Thoracic aorta (tissue), 2 donors: ENCODE data around the gene CNIH2. TPM values are rescaled to one million over a fixed set of nuclear protein-coding genes. Genes with fewer than 3 reads are reported as not detected.

Source experiments
- ATAC-seq: fragments of 150-250 bp; one replicate; pipeline ENCODE4 v1.8.0; 2017; ENCODE audit warnings: low read depth; ENCODE audit not compliant: insufficient number of reproducible peaks, low FRiP score
- DNase-seq: peaks from one replicate; pipeline ENCODE4 v3.0.0-alpha.2; 2020; ENCODE audit warnings: low spot score
- H3K27ac ChIP-seq, 2 donors: fragments of 200-600 bp; sonication (generic); 1 replicate in 1 of 2; 2 replicates in 1 of 2; pipeline ENCODE4 v1.5.1; 2016; ENCODE audit warnings: mild to moderate bottlenecking in 2 of 2, moderate library complexity in 2 of 2
- H3K27me3 ChIP-seq: fragments of 200-600 bp; sonication (generic); replicated peaks from 2 replicates; pipeline ENCODE4 v1.6.0; 2016; ENCODE audit warnings: mild to moderate bottlenecking; ENCODE audit not compliant: insufficient read depth
- H3K36me3 ChIP-seq: fragments of 200-600 bp; sonication (generic); one replicate; pipeline ENCODE4 v1.5.1; 2016
- H3K4me1 ChIP-seq, 2 donors: fragments of 200-600 bp; sonication (generic); 1 replicate in 1 of 2; 2 replicates in 1 of 2; pipeline versions ENCODE4 v1.5.1 to v1.6.0; 2016; ENCODE audit warnings: low read depth in 2 of 2, mild to moderate bottlenecking in 1 of 2; ENCODE audit not compliant: control insufficient read depth in 1 of 2
- H3K4me3 ChIP-seq: fragments of 200-600 bp; sonication (generic); 2 replicates; pipeline ENCODE4 v1.5.1; 2016; ENCODE audit warnings: mild to moderate bottlenecking
- H3K9me3 ChIP-seq: fragments of 200-600 bp; sonication (generic); 2 replicates; pipeline ENCODE4 v1.5.1; 2016
- CTCF ChIP-seq: fragments of 200-600 bp; sonication (generic); IDR thresholded peaks from one replicate; pipeline ENCODE4 v1.5.1; 2019; ENCODE audit warnings: antibody characterized with exemption
- total RNA-seq, 2 donors: library from RNA; depleted of rRNA; stranded (reverse); fragments of >200 nt; gene quantifications; one replicate each; pipeline versions ENCODE4 v1.1.0 to v1.2.3, GENCODE V29; 2016

Gene CNIH2
- total RNA-seq, 2 donors from 2014 or later, result not detected

- no peak overlapping the region for H3K4me3 ChIP-seq
These were observed 54.6 kb downstream of the CNIH2 start for GRCh38 chr11:66332371-66333219.

GRCh38 chr11:66333220-66333877 lies 55.4 kb downstream of the CNIH2 start:
- Histone ChIP-seq H3K27me3 (no peaks in the 10 kb centered on the region), H3K9me3 (no peaks in the 10 kb centered on the region), H3K4me3 (no peak overlapping the region), H3K36me3 (peaks cover under 1% of the 10 kb centered on the region), H3K27ac (no peak overlapping the region), H3K4me1 (peaks cover 13 to 27% of the 10 kb centered on the region in 2 donors)
- ATAC-seq (no peak), DNase-seq (no peak)
- no peak for TF ChIP-seq CTCF

More at GRCh38 chr11:66332371-66333219, 54.6 kb downstream of the CNIH2 start:
- ATAC-seq, result no peak
- no peak for DNase-seq
- H3K27me3 ChIP-seq, result no peaks in the 10 kb centered on the region
- H3K4me1 ChIP-seq, result peaks cover 13 to 28% of the 10 kb centered on the region in 2 donors
- no peaks in the 10 kb centered on the region for H3K9me3 ChIP-seq
- no peak for TF ChIP-seq CTCF
- H3K36me3 ChIP-seq, result no peaks in the 10 kb centered on the region
- H3K27ac ChIP-seq, result no peak overlapping the region

Other genes with a start within 250 kb of the CNIH2 start
- 1 to 10 TPM in 1 of 2 donors, not detected in 1; 1.1 TPM for gene GAL3ST3, start 229.0 kb upstream of the CNIH2 start, total RNA-seq
- 100 to 1,000 TPM; 142 TPM for gene SF3B2, start 225.8 kb upstream of the CNIH2 start, total RNA-seq
- gene PACS1, start 207.9 kb upstream of the CNIH2 start, total RNA-seq, result 100 to 1,000 TPM in 1 of 2 donors, 10 to 100 TPM in 1; 82.9 to 112 TPM
- gene KLC2, start 20.5 kb upstream of the CNIH2 start, total RNA-seq, result 10 to 100 TPM; 48.6 to 55.9 TPM
- gene RAB1B, start 9.5 kb upstream of the CNIH2 start, total RNA-seq, result 10 to 100 TPM; 57.2 to 96.0 TPM
- gene YIF1A, start 11.0 kb downstream of the CNIH2 start, total RNA-seq, result 100 to 1,000 TPM in 1 of 2 donors, 10 to 100 TPM in 1; 65.4 to 155 TPM
- gene TMEM151A, start 13.7 kb downstream of the CNIH2 start, total RNA-seq, result under 1 TPM in 1 of 2 donors, not detected in 1; 0.27 TPM
- gene CD248, start 38.9 kb downstream of the CNIH2 start, total RNA-seq, result 10 to 100 TPM; 22.9 to 32.4 TPM
- 1 to 10 TPM; 7.7 to 7.8 TPM for gene RIN1, start 58.3 kb downstream of the CNIH2 start, total RNA-seq
- gene BRMS1, start 66.9 kb downstream of the CNIH2 start, total RNA-seq, result 10 to 100 TPM; 35.0 to 48.1 TPM
- gene B4GAT1, start 69.5 kb downstream of the CNIH2 start, total RNA-seq, result 10 to 100 TPM; 15.7 to 34.1 TPM
- gene SLC29A2, start 93.6 kb downstream of the CNIH2 start, total RNA-seq, result 1 to 10 TPM; 2.5 to 3.0 TPM
- 1 to 10 TPM; 4.2 to 6.6 TPM for gene NPAS4, start 142.9 kb downstream of the CNIH2 start, total RNA-seq
- 10 to 100 TPM; 16.7 to 28.0 TPM for gene MRPL11, start 160.7 kb downstream of the CNIH2 start, total RNA-seq
- 10 to 100 TPM; 29.1 to 47.1 TPM for gene PELI3, start 188.7 kb downstream of the CNIH2 start, total RNA-seq
- gene DPP3, start 202.3 kb downstream of the CNIH2 start, total RNA-seq, result 10 to 100 TPM; 20.2 to 22.2 TPM
- gene BBS1, start 232.5 kb downstream of the CNIH2 start, total RNA-seq, result 100 to 1,000 TPM in 1 of 2 donors, 10 to 100 TPM in 1; 90.3 to 114 TPM